Epithelial cell of proximal tubule (primary cell): ENCODE data around the gene SMR3B. TPM values are rescaled to one million over a fixed set of nuclear protein-coding genes. Genes with fewer than 3 reads are reported as not detected.

Experiments
- DNase-seq: peaks from one replicate; pipeline ENCODE4 v3.0.0-alpha.2; 2011; ENCODE audit warnings: low read depth
- H3K4me3 ChIP-seq: 2 replicates; pipeline ENCODE4 v1.5.1; 2011; ENCODE audit warnings: low read depth, mild to moderate bottlenecking, low read length
- total RNA-seq: library from RNA; depleted of rRNA; stranded (reverse); fragments of >200 nt; gene quantifications from 2 replicates; pipeline ENCODE4 v1.2.3, GENCODE V29; 2015
- TF ChIP-seq, protein P1 (sequence below): conservative IDR thresholded peaks from 2 replicates; pipeline ENCODE4 v1.5.1; 2012; ENCODE audit warnings: low read depth, mild to moderate bottlenecking, low read length

Gene SMR3B
- total RNA-seq, 1 donor from 2014 or later: not detected

DNA sequence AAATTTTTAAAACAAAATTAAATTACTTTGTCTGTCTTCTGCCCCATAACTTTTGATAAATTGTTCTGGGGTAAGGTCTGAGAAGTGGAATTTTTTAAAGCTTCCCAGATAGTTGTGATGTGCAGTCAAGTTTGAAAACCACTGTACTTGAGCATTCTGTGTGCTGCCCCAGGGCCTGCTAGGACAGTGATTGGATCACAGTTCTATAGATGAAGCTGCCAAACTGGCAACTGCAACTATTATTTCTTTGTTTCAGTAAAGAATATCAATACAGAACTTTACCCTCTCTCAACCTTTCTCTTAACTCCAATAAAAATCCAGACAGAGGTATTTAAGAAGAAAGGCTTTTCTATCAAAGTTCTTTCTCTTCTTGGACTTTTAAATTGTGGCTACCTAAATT, 14.6 kb downstream of the SMR3B start, which contains the start of gene OPRPN:
OPRPN (plus strand) TSS at position 361 of the 400 bp plus-strand sequence. CDS start 1,346 bp downstream, outside the sequence.
- TF ChIP-seq, protein P1, sequence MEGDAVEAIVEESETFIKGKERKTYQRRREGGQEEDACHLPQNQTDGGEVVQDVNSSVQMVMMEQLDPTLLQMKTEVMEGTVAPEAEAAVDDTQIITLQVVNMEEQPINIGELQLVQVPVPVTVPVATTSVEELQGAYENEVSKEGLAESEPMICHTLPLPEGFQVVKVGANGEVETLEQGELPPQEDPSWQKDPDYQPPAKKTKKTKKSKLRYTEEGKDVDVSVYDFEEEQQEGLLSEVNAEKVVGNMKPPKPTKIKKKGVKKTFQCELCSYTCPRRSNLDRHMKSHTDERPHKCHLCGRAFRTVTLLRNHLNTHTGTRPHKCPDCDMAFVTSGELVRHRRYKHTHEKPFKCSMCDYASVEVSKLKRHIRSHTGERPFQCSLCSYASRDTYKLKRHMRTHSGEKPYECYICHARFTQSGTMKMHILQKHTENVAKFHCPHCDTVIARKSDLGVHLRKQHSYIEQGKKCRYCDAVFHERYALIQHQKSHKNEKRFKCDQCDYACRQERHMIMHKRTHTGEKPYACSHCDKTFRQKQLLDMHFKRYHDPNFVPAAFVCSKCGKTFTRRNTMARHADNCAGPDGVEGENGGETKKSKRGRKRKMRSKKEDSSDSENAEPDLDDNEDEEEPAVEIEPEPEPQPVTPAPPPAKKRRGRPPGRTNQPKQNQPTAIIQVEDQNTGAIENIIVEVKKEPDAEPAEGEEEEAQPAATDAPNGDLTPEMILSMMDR: no peak
- DNase-seq: no peak
- H3K4me3 ChIP-seq: no peak within 1 kb of the TSS

DNA sequence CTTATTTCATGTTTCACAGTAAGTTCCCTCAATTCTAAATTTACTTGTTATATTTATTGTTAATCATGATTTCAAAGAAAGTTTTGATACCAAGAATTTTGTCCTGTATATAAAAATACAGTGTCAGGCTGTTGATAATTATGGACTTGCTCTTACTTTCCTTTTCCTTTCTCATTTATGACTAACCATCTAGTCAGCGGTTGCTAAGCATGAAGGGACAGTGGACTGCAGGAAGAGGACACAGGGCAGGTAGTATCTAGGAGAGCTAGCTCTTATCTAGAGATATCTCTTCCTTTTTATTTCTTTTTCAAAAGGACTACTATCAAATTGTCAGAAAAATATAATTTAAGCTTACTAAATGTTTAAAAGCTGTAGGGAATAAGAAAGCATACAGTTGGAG, 16.4 kb downstream of the SMR3B start:
- TF ChIP-seq, protein P1: no peak
- no peak overlapping the region for H3K4me3 ChIP-seq
- no peak for DNase-seq

DNA sequence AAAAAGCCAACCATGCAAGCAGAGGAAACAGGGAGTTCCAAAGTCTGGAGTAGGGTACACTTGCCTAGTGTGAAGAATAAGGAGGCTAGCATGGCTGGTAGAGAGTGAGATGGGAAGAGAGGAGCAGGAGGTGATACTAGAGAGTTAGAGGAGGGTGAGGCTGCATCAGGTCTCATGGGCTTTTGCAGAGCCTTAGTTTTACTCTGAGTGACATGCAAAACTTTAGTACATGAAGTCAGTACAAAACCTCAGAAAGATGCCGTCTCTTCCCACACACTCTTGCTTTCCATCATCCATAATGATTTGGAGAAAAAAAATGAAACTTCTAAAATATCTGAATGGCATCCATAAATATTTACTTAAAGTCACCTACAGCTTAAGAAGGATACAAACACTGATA, 19.8 kb downstream of the SMR3B start:
- no peak overlapping the region for H3K4me3 ChIP-seq
- TF ChIP-seq, protein P1: no peak
- no peak for DNase-seq

DNA sequence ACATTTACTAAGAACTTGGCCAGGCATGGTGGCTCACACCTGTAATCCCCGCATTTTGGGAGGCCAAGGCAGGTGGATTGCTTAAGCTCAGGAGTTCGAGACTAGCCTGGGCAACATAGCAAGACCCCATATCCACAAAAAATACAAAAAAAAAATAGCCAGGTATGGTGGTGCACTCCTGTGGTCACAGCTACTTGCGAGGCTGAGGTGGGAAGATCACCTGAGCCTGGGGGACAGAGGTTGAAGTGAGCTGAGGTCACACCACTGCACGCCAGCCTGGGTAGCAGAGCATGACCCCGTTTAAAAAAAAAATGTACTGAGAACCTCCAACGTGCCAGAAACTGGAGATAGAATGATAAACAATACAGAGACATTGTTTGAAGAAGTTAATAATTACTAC, 22.8 kb downstream of the SMR3B start:
- TF ChIP-seq, protein P1: no peak
- H3K4me3 ChIP-seq: no peak overlapping the region
- DNase-seq: no peak

DNA sequence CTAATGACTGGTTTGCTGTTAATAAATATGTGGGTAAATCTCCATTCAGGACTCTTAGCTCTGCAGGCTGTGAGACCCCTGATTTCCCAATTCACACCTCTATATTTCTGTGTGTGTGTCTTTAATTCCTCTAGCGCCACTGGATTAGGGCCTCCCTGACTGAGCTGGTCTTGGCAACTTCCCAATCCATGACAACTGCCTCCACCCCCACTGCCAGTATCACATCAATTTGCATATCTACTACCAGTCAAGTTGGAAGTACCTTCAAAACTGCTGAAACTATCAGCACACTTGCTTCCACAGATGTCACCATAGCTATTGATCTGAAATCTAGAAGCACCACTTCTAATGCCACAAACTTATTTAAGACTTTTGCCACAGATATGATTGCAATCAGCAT, 42.4 kb downstream of the SMR3B start:
- TF ChIP-seq, protein P1: no peak
- no peak overlapping the region for H3K4me3 ChIP-seq
- no peak for DNase-seq

DNA sequence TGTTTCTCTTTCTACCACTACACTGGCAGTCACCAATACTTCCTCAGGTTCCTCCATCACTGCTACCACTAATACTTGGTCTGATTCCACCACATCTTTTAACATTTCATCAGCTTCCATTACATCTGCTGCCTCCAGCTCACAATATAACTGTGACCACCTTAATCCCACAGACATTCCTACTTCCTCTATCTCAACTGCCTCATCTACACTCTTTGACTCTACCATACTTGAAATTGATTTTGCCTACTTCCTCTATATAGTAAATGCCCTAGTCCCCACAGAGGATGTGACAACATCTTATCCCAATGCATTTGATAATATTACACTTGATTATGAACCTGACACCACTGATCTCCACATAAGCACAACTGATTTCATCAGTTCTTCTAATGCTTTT, 43.9 kb downstream of the SMR3B start:
- no peak for DNase-seq
- H3K4me3 ChIP-seq: no peak overlapping the region
- TF ChIP-seq, protein P1: no peak

DNA sequence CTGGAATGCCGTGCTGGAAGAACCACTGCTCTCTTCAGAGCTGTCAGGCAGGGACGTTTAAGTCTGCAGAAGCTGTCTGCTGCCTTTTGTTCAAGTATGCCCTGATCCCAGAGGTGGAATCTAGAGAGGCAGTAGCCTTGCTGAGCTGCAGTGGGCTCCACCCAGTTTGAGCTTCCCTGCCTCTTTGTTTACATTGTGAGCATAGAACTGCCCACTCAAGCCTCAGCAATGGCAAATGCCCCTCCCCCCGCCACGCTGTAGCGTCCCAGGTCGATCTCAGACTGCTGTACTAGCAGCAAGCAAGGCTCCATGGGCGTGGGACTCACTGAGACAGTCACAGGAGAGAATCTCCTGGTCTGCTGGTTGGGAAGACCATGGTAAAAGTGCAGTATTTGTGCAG, 54.3 kb downstream of the SMR3B start:
- H3K4me3 ChIP-seq: no peak overlapping the region
- TF ChIP-seq, protein P1: no peak

More for the DNA sequence above, 54.3 kb downstream of the SMR3B start:
- no peak for DNase-seq

Other genes with a start within 250 kb of the SMR3B start
- not detected in 2 replicates for gene PRR27, start 228.9 kb upstream of the SMR3B start, total RNA-seq
- gene ODAM, start 187.4 kb upstream of the SMR3B start, total RNA-seq: not detected in 2 replicates
- not detected in 2 replicates for gene FDCSP, start 157.0 kb upstream of the SMR3B start, total RNA-seq
- gene CSN3, start 140.5 kb upstream of the SMR3B start, total RNA-seq: not detected in 2 replicates
- gene CABS1, start 48.1 kb upstream of the SMR3B start, total RNA-seq: not detected in 2 replicates
- not detected in 2 replicates for gene SMR3A, start 22.4 kb upstream of the SMR3B start, total RNA-seq
- not detected in 2 replicates for gene OPRPN, start 14.8 kb downstream of the SMR3B start, total RNA-seq
- not detected in 2 replicates for gene MUC7, start 89.1 kb downstream of the SMR3B start, total RNA-seq
- not detected in 2 replicates for gene AMTN, start 135.4 kb downstream of the SMR3B start, total RNA-seq
- gene AMBN, start 209.1 kb downstream of the SMR3B start, total RNA-seq: not detected in 2 replicates
- 0.14 and 0.23 TPM in 2 replicates for gene ENAM, start 245.6 kb downstream of the SMR3B start, total RNA-seq